ENCODE measurements around the gene KCNH4. TPM values are rescaled to one million over a fixed set of nuclear protein-coding genes. Genes with fewer than 3 reads are reported as not detected.

KCNH4 gene
- total and polyA plus RNA-seq, 2 of the 13 experiments (the other 11 are each of a cell fraction or from before 2014, with no cell fraction given), result 0.01 to 0.09 TPM

DNA sequence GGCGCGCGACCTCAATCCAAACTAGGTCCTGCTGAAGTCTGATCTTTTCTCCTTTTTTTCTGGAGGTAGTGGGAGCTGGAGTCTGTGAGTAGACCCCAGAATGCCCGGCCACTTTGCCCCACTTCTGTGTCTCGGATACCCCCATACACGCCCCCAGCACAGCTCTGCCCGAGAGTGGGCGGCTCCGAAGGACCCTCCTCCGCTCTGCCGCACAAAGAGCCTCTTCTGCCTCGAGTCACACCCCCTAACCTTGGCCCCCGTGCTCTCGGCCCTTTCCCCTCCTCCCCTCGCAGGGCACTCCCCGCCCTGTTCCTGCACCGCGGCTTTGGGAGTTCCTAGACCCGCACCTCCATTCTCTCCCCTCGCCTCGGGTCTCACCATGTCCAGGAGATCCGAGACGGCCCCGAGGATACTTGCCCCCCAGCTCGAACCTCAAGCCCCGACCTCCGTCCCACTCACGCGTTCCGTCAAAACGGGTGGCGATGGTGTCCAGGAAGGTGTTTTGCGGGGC is 476 bp downstream of the KCNH4 start (continued):
- peak; percentile 6; the same call in 1 of the 2 replicates for TF ChIP-seq ZNF687 (CRISPR knock-in tag; IDR thresholded peaks at IDR 0.05)
- TF ChIP-seq MBD4 (IDR thresholded peaks at IDR 0.05; ENCODE audit: borderline replicate concordance, low read length), result no peak
- TF ChIP-seq BRCA1 (CRISPR knock-in tag; IDR thresholded peaks at IDR 0.05), result peak; percentile 14; the same call in 1 of the 2 replicates
- TF ChIP-seq ZBTB14 (CRISPR knock-in tag; IDR thresholded peaks at IDR 0.05), result peak; percentile 2; the same call in 1 of the 2 replicates
- TF ChIP-seq ZMAT5 (CRISPR knock-in tag; IDR thresholded peaks at IDR 0.05; ENCODE audit: borderline replicate concordance, low read depth), result peak; percentile 30; the same call in 1 of the 2 replicates
- TF ChIP-seq DMAP1 (CRISPR knock-in tag; IDR thresholded peaks at IDR 0.05), result no peak

All from HepG2 (cell line).